ENCODE measurements around the gene SUMO2.
"Not testable (repeated sequence)": the region's sequence is repeated elsewhere in the genome, so short reads cannot be mapped to it uniquely, and the experiment has no call there.

The SUMO2 gene

GRCh38 chr17:75138519-75138918 lies 44.2 kb downstream of the SUMO2 start:
- DNase-seq: no peak

- DNase-seq: not testable (repeated sequence)
Observed at GRCh38 chr17:75137762-75138161, 45.0 kb downstream of the SUMO2 start.

- no peak for DNase-seq
Observed at GRCh38 chr17:75135946-75136345, 46.8 kb downstream of the SUMO2 start.

DNA sequence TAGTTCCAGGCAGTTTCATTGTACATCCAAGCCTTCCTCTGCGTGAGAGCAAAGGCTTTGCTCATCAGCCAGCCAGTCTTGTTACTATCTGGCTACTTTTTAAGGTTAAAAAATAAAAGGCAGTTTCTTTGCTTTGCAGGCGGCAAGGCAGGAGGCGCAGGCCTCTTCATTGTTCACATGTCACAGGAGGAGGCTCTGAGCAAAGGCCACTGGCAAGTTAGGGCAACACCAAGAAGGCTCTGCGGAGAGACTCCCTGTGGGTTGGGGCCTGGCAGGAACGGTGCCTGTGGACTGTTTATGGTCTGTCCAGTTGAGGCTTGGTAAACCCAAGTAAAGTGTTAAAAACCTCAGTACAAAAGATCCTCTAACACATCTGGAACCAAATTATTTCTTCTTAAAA lies 47.3 kb downstream of the SUMO2 start:
- DNase-seq: no peak

- DNase-seq: not testable (repeated sequence)
Observed at GRCh38 chr17:75133607-75134347, 49.0 kb downstream of the SUMO2 start.

- DNase-seq: no peak
Observed at GRCh38 chr17:75133001-75133400, 49.8 kb downstream of the SUMO2 start.

DNA sequence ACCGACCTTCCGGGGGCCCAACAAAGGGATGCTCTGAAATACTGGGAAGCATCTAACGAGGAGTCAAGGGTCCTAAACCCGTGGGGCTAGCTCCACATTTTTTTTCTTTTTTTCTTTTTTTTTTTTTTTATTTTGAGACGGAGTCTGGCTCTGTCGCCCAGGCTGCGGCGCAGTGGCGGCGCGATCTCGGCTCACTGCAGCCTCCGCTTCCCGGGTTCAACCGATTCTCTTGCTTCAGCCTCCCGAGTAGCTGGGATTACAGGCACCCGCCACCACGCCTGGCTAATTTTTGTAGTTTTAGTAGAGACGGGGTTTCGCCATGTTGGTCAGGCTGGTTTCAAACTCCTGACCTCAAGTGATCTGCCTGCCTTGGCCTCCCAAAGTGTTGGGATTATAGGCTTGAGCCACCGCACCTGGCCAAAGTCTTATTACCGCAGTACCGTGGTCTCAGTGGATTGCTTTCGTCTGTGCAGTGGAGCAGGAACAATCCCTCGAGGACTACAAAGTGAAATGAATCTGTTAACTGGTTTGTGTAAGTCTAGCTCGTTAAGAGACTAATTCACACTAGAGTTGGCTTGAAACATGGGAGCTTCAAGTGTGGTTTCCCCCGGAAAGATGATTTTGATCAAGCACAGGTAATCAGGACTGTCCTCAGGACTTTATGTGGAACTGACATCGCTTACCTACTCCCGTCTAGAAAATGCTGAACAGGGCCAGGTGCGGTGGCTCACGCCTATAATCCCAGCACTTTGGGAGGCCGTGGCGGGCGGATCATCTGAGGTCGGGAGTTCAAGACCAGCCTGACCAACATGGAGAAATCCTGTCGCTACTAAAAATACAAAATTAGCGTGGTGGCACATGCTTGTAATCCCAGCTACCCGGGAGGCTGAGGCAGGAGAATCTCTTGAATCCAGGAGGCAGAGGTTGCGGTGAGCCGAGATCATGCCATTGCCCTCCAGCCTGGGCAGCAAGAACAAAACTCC lies 50.5 kb downstream of the SUMO2 start:
- not testable (repeated sequence) for DNase-seq

DNA sequence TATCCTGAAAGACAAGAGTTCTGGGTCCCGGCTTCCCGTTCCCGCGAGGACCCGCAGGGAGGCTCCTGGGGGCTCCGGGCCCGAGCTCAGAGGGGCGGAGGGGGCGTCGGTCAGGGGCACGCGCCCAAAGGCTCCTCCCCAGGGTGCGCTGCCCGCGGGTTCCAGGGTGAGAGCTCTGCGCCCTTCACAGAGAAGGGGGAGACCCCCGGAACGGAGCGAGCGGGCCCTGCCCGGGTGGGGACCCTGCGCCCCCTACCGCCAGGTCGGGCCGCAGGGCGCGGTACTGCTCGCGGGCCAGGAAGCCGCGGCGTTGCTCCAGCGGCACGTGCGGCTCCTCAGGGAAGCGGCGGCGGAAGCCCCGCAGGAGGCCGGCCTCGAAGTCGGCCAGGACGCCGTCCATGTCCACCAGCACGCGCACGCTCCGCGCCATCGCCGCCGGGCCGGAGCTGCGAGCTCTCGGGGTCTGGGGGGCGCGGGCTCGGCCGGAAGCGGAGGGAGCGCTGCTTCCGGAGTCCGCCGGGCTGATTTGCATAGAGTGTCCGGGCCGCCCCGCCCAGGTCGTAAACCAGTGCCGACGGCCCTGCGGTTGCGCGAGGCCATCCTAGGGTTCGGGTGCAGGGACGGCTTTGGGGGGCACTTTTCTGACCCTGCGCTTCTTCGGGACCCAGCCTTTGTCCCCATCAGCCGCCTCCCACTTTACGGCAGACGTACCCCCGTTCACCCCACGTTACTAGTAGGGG lies 51.3 kb downstream of the SUMO2 start, which contains the start of gene NT5C:
Gene NT5C, minus strand, starts transcription at position 465 of the 740 bp plus-strand sequence. Its CDS starts 35 bp downstream, at position 430.
- DNase-seq: no peak

DNA sequence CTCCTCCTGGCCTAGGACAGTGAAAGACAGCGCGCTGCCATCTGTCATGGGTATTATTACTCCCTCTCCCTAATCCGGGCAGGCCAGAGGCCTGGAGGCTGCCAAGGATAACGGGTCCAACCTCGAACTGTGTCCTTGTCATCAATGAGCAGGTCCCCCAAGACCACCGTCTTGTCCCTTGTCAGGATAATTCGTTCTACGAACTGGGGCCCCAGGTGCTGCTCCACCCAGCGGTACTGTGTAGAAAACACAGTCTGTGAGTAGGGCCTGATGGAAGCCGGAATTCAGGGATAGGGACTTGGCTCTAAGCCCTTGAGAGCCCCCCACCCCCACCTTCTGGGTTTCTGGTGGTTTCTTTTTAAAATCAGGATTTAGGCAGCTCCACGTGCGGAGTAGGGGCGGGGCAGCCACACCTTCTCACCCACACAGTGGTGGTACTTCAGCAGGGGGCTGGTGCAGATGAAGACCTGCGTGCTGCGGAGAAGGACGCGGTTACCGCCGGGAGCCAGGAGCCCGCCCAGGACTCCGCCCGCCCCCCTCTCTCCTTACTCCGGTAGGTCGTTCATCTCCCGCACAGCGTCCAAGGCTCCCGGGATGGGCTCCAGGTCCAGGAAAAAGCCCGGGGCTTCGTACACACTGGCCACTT lies 52.0 kb downstream of the SUMO2 start:
- peak; percentile 41 for DNase-seq

DNA sequence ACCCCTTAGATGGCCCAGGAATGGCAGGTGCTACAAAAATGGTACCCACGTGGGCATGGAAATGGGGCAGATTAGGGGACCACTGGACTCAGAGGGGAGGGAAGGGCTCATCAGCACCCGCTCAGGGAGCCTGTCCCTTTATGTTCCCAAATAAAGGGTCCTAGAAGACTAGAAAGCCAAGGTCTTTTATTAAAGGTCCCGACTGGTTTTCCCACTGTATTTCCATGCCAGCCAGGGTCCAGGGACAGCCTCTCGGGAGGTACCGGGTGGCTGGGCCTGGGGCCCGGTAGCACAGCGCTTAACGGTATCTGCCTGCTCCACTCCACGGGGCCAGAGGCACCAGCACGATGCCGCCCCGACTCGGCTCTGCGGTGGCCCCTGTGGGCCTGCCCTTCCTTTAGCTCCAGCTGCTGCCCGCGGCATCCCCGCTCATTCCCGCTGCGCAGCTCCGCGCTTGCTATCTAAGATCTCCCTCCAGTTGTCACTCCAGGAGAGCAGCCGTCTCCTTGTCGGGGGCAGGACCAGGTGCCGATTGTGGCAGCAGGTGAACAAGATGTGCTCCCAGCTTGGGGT lies 52.6 kb downstream of the SUMO2 start:
- no peak for DNase-seq

- DNase-seq: no peak
Observed at GRCh38 chr17:75129576-75129975, 53.2 kb downstream of the SUMO2 start.

- no peak for DNase-seq
Observed at GRCh38 chr17:75128694-75129505, 53.9 kb downstream of the SUMO2 start.

GRCh38 chr17:75127936-75128335 lies 54.8 kb downstream of the SUMO2 start:
- not testable (repeated sequence) for DNase-seq

DNA sequence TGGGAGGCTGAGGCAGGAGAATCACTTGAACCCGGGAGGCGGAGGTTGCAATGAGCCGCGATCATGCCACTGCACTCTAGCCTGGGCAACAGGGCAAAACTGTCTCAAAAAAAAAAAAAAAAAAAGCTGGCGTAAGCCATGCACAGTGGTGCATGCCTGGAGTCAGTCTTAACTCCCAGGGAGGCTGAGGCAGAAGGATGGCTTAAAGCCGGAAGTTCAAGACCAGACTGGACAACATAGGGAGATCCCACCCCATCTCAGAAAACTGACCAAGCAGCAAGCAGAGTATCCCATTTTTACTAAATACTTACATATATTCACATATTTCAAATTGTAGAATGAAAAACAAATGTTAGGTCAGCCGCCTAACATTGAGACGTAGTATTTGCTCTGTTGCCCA lies 55.8 kb downstream of the SUMO2 start:
- no peak for DNase-seq

- no peak for DNase-seq
Observed at GRCh38 chr17:75125984-75126383, 56.8 kb downstream of the SUMO2 start.

- DNase-seq: no peak
Observed at GRCh38 chr17:75124819-75125162, 58.0 kb downstream of the SUMO2 start.

GRCh38 chr17:75124041-75124818 lies 58.5 kb downstream of the SUMO2 start:
- no peak for DNase-seq

GRCh38 chr17:75118307-75118706 lies 64.5 kb downstream of the SUMO2 start:
- no peak for DNase-seq

GRCh38 chr17:75116737-75117136 lies 66.0 kb downstream of the SUMO2 start:
- no peak for DNase-seq

Measured in amniotic stem cell (primary cell).